ENCODE measurements around the gene SKIDA1.

- TF ChIP-seq POLR2AphosphoS5 (IDR thresholded peaks at IDR 0.05; ENCODE audit: low read depth) (no peak), CTCF (IDR thresholded peaks at IDR 0.05; ENCODE audit: insufficient read depth, low read length) (no peak), REST (IDR thresholded peaks at IDR 0.05; ENCODE audit: insufficient replicate concordance, low read depth) (no peak), GABPA (IDR thresholded peaks at IDR 0.05; ENCODE audit: low read depth) (no peak)
These were observed 5.5 kb downstream of the SKIDA1 start for GRCh38 chr10:21519941-21520436.
